ENCODE measurements around the gene BRICD5. TPM values are rescaled to one million over a fixed set of nuclear protein-coding genes. Genes with fewer than 3 reads are reported as not detected.

Gene BRICD5
- total and polyA plus RNA-seq, 2 of the 13 experiments (the other 11 are each of a cell fraction or from before 2014, with no cell fraction given), result 1.6 to 5.8 TPM

GRCh38 chr16:2251296-2252111, 40.8 kb upstream of the BRICD5 start, which contains the start of gene ECI1 (continued):
- TF ChIP-seq, protein P1, sequence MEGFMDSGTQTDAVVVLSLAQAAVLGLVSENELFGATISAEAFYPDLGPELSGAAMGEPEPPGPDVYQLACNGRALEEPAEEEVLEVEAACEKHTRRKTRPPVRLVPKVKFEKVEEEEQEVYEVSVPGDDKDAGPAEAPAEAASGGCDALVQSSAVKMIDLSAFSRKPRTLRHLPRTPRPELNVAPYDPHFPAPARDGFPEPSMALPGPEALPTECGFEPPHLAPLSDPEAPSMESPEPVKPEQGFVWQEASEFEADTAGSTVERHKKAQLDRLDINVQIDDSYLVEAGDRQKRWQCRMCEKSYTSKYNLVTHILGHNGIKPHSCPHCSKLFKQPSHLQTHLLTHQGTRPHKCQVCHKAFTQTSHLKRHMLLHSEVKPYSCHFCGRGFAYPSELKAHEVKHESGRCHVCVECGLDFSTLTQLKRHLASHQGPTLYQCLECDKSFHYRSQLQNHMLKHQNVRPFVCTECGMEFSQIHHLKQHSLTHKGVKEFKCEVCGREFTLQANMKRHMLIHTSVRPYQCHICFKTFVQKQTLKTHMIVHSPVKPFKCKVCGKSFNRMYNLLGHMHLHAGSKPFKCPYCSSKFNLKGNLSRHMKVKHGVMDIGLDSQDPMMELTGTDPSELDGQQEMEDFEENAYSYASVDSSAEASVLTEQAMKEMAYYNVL (CRISPR knock-in tag; IDR thresholded peaks at IDR 0.05; ENCODE audit: borderline replicate concordance), result peak; percentile 82
- 0 out of 2 replicates have a peak, but pooled peaks have one; percentile 27 for TF ChIP-seq ZNF674 (CRISPR knock-in tag; IDR thresholded peaks at IDR 0.05; ENCODE audit: low read depth)
- peak; percentile 41; the same call in 1 of the 2 replicates for TF ChIP-seq ARNTL (CRISPR knock-in tag; IDR thresholded peaks at IDR 0.05)
- TF ChIP-seq MAX (IDR thresholded peaks at IDR 0.05), result peak; percentile 75; the same call in 1 of the 2 replicates
- peak; percentile 44; the same call in 1 of the 2 replicates for TF ChIP-seq FOSL2 (CRISPR knock-in tag; IDR thresholded peaks at IDR 0.05)
- peak; percentile 65; the same call in 1 of the 2 replicates for TF ChIP-seq ZFP90 (CRISPR knock-in tag; IDR thresholded peaks at IDR 0.05; ENCODE audit: borderline replicate concordance)
- peak; percentile 98 for TF ChIP-seq SRSF1 (optimal IDR thresholded peaks at IDR 0.05; ENCODE audit: low read depth, low read length)
- no peak for TF ChIP-seq ZNF839 (CRISPR knock-in tag; IDR thresholded peaks at IDR 0.05; ENCODE audit: borderline replicate concordance)
- TF ChIP-seq, protein P2, sequence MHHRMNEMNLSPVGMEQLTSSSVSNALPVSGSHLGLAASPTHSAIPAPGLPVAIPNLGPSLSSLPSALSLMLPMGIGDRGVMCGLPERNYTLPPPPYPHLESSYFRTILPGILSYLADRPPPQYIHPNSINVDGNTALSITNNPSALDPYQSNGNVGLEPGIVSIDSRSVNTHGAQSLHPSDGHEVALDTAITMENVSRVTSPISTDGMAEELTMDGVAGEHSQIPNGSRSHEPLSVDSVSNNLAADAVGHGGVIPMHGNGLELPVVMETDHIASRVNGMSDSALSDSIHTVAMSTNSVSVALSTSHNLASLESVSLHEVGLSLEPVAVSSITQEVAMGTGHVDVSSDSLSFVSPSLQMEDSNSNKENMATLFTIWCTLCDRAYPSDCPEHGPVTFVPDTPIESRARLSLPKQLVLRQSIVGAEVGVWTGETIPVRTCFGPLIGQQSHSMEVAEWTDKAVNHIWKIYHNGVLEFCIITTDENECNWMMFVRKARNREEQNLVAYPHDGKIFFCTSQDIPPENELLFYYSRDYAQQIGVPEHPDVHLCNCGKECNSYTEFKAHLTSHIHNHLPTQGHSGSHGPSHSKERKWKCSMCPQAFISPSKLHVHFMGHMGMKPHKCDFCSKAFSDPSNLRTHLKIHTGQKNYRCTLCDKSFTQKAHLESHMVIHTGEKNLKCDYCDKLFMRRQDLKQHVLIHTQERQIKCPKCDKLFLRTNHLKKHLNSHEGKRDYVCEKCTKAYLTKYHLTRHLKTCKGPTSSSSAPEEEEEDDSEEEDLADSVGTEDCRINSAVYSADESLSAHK (CRISPR knock-in tag; IDR thresholded peaks at IDR 0.05; ENCODE audit: borderline replicate concordance), result no peak
- TF ChIP-seq POLR2AphosphoS5 (IDR thresholded peaks at IDR 0.05; ENCODE audit: low read depth, low read length), result peak; percentile 93
- TF ChIP-seq, protein P3, sequence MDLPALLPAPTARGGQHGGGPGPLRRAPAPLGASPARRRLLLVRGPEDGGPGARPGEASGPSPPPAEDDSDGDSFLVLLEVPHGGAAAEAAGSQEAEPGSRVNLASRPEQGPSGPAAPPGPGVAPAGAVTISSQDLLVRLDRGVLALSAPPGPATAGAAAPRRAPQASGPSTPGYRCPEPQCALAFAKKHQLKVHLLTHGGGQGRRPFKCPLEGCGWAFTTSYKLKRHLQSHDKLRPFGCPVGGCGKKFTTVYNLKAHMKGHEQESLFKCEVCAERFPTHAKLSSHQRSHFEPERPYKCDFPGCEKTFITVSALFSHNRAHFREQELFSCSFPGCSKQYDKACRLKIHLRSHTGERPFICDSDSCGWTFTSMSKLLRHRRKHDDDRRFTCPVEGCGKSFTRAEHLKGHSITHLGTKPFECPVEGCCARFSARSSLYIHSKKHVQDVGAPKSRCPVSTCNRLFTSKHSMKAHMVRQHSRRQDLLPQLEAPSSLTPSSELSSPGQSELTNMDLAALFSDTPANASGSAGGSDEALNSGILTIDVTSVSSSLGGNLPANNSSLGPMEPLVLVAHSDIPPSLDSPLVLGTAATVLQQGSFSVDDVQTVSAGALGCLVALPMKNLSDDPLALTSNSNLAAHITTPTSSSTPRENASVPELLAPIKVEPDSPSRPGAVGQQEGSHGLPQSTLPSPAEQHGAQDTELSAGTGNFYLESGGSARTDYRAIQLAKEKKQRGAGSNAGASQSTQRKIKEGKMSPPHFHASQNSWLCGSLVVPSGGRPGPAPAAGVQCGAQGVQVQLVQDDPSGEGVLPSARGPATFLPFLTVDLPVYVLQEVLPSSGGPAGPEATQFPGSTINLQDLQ (CRISPR knock-in tag; IDR thresholded peaks at IDR 0.05), result 0 out of 2 replicates have a peak, but pooled peaks have one; percentile 12
- no peak for TF ChIP-seq FOXK2 (IDR thresholded peaks at IDR 0.05)
- TF ChIP-seq ZFP36L2 (CRISPR knock-in tag; IDR thresholded peaks at IDR 0.05), result no peak
- TF ChIP-seq, protein P4, sequence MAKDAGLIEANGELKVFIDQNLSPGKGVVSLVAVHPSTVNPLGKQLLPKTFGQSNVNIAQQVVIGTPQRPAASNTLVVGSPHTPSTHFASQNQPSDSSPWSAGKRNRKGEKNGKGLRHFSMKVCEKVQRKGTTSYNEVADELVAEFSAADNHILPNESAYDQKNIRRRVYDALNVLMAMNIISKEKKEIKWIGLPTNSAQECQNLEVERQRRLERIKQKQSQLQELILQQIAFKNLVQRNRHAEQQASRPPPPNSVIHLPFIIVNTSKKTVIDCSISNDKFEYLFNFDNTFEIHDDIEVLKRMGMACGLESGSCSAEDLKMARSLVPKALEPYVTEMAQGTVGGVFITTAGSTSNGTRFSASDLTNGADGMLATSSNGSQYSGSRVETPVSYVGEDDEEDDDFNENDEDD (CRISPR knock-in tag; IDR thresholded peaks at IDR 0.05; ENCODE audit: borderline replicate concordance), result peak; percentile 68; the same call in 1 of the 2 replicates
- peak; percentile 9; the same call in 1 of the 2 replicates for TF ChIP-seq NAIF1 (CRISPR knock-in tag; IDR thresholded peaks at IDR 0.05; ENCODE audit: borderline replicate concordance)
- TF ChIP-seq, protein P5, sequence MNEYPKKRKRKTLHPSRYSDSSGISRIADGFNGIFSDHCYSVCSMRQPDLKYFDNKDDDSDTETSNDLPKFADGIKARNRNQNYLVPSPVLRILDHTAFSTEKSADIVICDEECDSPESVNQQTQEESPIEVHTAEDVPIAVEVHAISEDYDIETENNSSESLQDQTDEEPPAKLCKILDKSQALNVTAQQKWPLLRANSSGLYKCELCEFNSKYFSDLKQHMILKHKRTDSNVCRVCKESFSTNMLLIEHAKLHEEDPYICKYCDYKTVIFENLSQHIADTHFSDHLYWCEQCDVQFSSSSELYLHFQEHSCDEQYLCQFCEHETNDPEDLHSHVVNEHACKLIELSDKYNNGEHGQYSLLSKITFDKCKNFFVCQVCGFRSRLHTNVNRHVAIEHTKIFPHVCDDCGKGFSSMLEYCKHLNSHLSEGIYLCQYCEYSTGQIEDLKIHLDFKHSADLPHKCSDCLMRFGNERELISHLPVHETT (CRISPR knock-in tag; conservative IDR thresholded peaks at IDR 0.05), result no peak
- no peak for TF ChIP-seq MAFG (CRISPR knock-in tag; IDR thresholded peaks at IDR 0.05)
